Measurements from ENCODE around the gene ACSL3.
A peak's percentile ranks its signal among the peaks of the same experiment; 100 is the strongest.

ACSL3 gene

DNA sequence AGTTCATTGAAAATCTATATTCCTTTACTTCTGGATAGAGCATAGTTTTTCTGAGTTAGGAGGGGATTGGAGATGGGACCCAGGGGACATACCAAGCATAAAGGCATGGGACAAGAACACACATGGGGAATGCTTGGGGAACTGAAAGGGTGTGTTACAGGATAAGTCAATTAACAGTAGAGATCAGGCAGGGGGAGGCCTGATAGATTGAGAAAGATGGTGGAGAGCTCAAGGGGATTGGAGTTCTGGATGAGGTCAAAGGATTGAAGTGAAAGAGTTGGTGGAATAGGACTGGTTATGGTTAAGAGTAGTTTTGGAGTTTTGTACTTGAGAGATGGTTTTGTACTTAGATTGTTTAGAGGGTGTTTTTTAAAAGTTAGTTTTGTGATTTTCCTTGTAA is 16.1 kb downstream of the ACSL3 start:
- DNase-seq = no peak
- intact Hi-C loops (cut with DNase I) = no loop called here

DNA sequence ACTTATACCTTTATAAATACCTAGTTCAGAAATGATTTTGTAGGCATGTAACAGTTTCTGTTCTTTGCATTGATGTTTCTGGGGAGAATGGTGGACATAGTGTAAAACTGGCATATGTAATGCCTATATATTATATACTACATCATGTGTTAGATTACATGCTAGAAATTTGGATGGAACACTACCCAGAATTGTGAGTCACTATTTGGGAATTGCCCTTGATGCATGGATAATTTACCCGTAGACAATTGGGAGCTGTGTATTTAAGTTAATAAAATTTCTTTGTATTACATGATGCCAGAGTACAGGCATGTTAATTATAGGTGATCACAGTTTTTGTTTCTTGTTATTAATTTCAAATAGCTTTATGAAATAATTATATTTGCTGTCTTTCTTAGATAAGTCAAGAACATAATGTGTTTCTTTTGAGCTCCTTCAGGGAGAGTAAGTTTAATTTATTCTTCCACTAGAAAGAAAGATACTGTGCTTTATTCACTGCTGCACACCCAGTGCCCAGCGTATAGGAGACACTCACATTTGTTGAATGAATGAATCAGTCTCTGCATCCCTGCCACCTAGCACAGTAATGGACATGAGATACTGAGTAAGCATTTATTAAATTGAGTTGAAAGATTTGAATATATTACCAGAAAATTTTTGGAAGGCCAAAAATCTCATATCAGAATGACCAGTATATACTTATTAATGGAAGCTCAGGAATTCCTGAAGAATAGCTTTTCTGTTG is 16.9 kb downstream of the ACSL3 start:
- no peak for DNase-seq

GRCh38 chr2:222878301-222878876 is 17.6 kb downstream of the ACSL3 start:
- DNase-seq = no peak
- intact Hi-C loops (cut with DNase I) = no loop called here

More for the DNA sequence above, 16.9 kb downstream of the ACSL3 start:
- intact Hi-C loops (cut with DNase I) = no loop called here

DNA sequence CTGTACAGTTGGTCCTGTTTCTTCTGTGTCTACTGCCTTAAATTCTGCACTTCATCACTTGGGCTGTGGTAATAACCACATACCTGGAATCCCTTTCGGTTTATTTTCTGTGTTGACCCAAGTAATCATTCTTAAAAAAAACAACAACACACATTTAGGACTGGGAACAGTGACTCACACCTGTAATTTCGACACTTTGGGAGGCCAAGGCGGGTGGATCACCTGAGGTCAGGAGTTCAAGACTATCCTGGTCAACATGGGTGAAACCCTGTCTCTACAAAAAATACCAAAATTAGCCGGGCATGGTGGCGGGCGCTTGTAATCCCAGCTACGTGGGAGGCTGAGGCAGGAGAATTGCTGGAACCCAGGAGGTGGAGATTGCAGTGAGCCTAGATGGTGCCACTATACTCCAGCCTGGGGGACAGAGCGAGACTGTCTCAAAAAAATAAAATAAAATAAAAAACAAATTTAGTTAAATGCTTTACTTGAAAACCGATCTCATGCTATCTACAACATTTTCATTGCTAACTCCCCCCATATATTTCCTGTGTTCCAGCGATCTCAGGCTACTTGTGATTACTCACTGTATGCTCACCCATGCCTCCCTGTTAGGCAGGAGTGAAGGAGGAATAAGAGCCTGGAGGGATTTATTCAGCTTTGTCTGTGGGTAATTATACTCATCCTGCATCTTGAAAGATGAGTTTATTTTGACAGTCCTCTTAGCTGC is 18.2 kb downstream of the ACSL3 start:
- intact Hi-C loops (cut with DNase I) = no loop called here
- no peak for DNase-seq

DNA sequence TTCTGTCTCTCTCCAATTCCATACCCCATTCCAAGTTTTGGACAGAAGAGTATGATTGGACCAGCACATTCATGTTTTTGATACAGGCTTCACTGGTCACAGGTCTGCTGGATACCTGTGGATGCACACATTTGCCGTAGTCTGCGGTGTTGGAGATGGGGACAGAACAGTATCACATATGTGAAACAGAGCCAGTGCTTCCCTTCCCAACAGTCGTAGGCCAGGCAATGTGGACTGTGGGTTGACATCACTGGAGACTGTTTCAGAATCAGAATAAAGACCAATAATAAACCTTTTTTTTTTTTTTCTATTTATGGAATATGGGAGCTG is 18.7 kb downstream of the ACSL3 start:
- DNase-seq = no peak

DNA sequence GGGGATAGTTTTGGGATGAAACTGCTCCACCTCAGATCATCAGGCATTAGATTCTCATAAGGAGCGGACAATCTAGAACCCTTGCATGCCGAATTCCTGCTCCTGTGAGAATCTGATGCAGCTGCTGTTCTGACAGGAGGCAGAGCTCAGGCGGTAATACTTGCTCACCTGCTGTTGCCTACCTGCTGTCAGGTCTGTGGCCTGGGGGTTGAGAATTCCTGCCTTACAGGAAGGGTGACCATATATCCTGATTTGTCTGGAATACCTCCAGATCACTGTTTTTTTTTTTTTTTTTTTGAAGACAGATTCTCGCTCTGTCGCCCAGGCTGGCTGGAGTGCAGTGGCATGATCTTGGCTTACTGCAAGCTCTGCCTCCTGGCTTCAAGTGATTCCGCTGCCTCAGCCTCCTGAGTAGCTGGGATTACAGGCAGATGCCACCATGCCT is 21.7 kb downstream of the ACSL3 start:
- DNase-seq = no peak
- intact Hi-C loops (cut with DNase I) = no loop called here

More for the DNA sequence above, 18.7 kb downstream of the ACSL3 start:
- intact Hi-C loops (cut with DNase I) = no loop called here

GRCh38 chr2:222883420-222883819 is 22.6 kb downstream of the ACSL3 start:
- intact Hi-C loops (cut with DNase I) = no loop called here
- DNase-seq = no peak

- intact Hi-C loops (cut with DNase I) = no loop called here
- no peak for DNase-seq
Observed at GRCh38 chr2:222884114-222884771, 23.4 kb downstream of the ACSL3 start.

GRCh38 chr2:222884805-222885424 is 24.1 kb downstream of the ACSL3 start:
- intact Hi-C loops (cut with DNase I) = no loop called here
- DNase-seq = no peak

GRCh38 chr2:222887124-222887523 is 26.3 kb downstream of the ACSL3 start:
- DNase-seq = no peak
- intact Hi-C loops (cut with DNase I) = no loop called here

DNA sequence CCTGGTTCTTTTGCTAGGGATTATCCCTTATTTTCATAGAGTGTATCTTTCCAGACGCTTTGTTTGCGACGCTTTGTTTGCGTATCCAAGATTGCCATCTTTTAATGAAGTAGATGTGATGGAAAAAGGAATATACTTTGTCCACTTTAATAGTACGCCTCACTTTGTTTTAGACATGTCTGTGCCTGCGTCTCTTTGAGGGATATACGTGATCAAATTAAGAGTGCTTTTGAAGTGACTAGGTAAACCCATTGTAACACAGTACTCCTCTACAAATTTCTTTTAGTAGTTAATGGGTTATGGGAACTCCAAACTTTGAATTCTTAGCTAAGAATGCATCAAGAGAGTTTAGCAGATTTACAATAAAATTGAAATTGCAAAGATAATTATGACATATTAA is 27.9 kb downstream of the ACSL3 start:
- no peak for DNase-seq
- intact Hi-C loops (cut with DNase I) = no loop called here

DNA sequence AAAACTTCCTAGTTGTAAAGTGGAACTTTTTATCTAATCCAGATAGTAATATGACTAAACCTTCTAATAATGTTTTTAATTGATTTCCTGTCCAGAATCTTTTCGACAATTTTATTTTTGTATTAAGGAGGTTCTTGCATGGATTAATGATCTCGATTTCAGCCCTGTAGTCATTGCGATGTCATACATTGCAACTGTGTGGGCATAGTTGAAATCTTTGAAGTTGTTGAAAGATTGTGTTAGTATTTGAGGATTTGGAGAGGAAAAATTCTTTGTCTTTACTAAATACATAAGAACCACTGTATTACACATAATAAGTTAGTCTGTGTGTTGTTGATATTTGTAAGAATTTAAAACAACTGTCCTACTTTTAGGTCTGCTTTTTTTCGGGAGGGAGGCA is 31.1 kb downstream of the ACSL3 start:
- intact Hi-C loops (cut with DNase I) = no loop called here
- no peak for DNase-seq

DNA sequence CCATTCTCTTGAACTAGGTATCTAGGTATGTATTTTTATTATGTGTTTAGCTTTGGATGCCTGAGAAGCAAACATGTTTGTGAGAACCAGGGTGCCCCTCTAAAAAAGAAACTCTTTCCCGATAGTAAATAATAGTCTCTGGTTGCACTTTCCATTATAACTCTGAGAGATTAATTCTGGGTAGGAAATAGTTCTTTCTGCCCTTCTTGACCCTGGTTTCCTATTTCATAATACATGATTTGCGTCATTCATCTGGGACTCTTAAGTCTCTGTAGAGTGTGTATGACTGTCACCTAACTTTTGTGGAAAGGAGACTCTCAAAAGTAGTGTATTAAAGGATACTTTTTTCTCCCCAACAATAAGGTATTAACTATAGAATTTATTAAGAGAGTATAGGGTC is 31.5 kb downstream of the ACSL3 start:
- intact Hi-C loops (cut with DNase I) = no loop called here
- no peak for DNase-seq

- intact Hi-C loops (cut with DNase I) = no loop called here
- no peak for DNase-seq
Observed at GRCh38 chr2:222892761-222893160, 31.9 kb downstream of the ACSL3 start.

DNA sequence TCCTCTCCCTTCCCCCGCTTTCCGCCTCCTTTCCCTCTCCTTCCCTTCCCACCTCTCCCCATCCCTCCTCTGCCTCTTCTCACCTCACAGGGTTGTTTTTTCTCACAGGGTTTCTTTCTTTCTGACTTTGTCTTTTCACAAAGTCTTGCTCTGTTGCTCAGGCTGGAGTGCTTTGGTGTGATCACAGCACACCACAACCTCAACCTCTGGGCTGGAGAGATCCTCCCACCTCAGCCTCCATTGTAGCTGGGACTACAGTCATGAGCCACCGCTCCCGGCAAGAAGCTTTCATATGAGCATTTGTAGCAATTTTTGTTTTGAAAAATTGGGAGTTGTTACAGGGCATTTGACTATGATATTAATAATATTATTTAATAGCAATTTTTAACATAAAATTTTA is 32.9 kb downstream of the ACSL3 start:
- DNase-seq = no peak
- intact Hi-C loops (cut with DNase I) = no loop called here

DNA sequence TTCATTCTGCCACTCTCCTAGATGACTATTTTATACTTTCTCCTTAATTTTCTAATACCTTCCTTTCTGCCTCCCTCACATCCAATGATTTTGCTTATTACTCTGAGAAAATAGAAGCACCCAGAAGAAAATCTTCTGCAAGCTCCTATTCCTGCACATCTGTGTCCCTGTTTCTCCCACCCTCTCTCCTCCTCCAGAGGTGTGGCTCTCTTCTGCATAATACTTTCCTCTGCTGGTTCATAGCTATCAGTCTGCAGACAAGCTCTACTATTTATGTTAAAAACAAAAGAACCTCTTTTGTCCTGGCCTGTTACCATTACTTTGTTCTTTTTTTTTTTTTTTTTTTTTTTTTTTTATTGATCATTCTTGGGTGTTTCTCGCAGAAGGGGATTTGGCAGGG is 34.3 kb downstream of the ACSL3 start:
- peak in 4 of 42 donors; percentile 36 to 54 (median 44) for DNase-seq
- intact Hi-C loops (cut with DNase I) = no loop called here

- no peak for DNase-seq
- intact Hi-C loops (cut with DNase I) = no loop called here
Observed at GRCh38 chr2:222897898-222898297, 37.1 kb downstream of the ACSL3 start.

- DNase-seq = no peak
- intact Hi-C loops (cut with DNase I) = loop anchor here (10.0 kb wide), 1 partner anchor 195 kb away; no protein-coding TSS in a partner anchor
Observed at GRCh38 chr2:222899413-222900181, 38.8 kb downstream of the ACSL3 start.

DNA sequence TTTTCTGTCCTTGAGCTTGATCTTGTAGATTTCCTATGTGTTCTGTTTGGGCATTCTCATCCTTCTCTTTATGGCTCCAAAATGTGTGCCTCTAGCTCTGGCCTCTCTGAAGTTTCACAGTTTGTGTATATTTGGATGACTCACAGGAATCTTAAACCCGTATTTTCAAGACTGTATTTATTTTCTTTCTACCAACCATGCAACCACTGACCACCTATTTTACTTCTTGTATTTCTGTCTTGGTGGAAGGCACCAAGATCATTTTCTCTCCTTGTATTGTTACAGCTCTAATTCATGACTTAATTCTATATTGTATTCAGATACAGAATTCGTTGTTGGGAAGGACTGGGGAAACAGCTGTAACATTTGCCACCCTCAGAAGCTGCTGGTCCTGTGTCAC is 39.5 kb downstream of the ACSL3 start:
- DNase-seq = no peak
- intact Hi-C loops (cut with DNase I) = loop anchor here (10.0 kb wide), 1 partner anchor 196 kb away; no protein-coding TSS in a partner anchor

Measured in head of caudate nucleus (tissue), 42 donors.